GM06990 (cell line): Measurements from ENCODE around the gene KRT3.

Experiments used
- DNase-seq: peaks from one replicate; pipeline ENCODE4 v3.0.0-alpha.2; 2011; ENCODE audit not compliant: insufficient read length; ENCODE audit errors: extremely low read depth
- H3K27me3 ChIP-seq: replicated peaks from 2 replicates; pipeline ENCODE4 v1.6.0; 2011; ENCODE audit warnings: low read length; ENCODE audit not compliant: control insufficient read depth, insufficient read depth
- H3K36me3 ChIP-seq: 2 replicates; pipeline ENCODE4 v1.5.1; 2011; ENCODE audit warnings: low read length; ENCODE audit not compliant: control insufficient read depth, insufficient read depth
- H3K4me3 ChIP-seq: replicated peaks from 2 replicates; pipeline ENCODE4 v1.5.1; 2011; ENCODE audit warnings: low read depth, mild to moderate bottlenecking, control low read depth, low read length
- TF ChIP-seq, protein P1 (sequence below): IDR thresholded peaks from 2 replicates; pipeline ENCODE4 v1.5.1; 2011; ENCODE audit warnings: low read length, control low read depth, mild to moderate bottlenecking, inconsistent platforms; ENCODE audit not compliant: insufficient read depth, poor library complexity, severe bottlenecking

KRT3 gene

DNA sequence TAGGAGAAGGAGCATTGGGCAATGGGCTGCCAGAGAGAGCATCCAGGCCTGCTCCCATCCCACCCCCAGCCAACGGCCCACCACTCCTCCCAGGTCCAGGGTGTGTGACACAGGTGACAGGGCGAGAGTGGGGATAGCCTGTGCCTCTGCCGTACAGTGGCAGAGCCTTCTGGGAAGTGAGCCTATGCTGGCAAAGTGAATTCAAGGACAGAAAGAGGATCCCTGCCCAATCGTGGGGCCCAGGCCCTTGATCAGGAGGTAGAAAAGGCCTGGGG is 38.7 kb upstream of the KRT3 start:
- no peaks in the 10 kb centered on the region; the same call in none of the 2 replicates for H3K27me3 ChIP-seq
- no peak overlapping the region for H3K4me3 ChIP-seq
- no peak for DNase-seq
- H3K36me3 ChIP-seq: no peaks in the 10 kb centered on the region
- TF ChIP-seq, protein P1, sequence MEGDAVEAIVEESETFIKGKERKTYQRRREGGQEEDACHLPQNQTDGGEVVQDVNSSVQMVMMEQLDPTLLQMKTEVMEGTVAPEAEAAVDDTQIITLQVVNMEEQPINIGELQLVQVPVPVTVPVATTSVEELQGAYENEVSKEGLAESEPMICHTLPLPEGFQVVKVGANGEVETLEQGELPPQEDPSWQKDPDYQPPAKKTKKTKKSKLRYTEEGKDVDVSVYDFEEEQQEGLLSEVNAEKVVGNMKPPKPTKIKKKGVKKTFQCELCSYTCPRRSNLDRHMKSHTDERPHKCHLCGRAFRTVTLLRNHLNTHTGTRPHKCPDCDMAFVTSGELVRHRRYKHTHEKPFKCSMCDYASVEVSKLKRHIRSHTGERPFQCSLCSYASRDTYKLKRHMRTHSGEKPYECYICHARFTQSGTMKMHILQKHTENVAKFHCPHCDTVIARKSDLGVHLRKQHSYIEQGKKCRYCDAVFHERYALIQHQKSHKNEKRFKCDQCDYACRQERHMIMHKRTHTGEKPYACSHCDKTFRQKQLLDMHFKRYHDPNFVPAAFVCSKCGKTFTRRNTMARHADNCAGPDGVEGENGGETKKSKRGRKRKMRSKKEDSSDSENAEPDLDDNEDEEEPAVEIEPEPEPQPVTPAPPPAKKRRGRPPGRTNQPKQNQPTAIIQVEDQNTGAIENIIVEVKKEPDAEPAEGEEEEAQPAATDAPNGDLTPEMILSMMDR: no peak

DNA sequence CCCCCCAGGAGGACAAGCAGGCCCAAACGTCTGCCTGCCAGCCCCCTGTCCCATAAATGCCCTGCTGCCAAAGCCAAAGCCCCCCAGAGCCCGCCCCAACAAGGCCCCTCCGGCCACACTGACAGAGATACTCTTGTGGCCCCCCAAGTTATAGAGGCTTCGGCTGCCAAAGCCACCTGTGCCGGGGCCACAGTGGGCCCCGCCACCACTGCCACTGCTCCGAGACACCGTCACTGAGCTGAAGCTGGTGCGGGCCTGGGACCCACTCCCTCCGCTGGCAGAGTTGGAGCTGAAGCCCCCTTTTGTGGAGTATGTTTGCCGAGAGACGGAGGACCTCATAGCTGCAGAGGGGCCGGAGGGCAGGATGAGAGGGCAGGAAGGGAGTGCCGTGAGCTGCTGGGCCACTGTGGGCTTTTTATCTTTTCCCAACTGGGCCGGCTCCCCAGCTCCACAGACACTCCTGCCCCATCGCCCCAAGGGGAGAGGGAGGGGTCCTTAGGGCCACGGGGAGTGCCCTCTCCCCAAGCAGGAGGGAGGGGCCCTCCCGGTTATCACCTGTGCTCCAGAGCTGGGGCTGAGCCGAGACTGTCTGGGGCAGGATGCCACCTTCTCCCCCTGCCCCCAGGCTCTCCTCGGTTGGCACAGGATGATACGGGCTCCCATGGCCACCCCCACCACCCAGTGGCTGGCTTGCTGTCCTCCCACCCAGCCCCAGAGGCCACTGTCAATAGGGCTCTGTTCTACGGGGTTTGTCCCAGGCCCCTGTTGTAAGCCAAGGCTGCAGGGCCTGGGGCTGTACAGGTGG is 38.2 kb upstream of the KRT3 start, which contains the start of gene KRT79:
TSS of gene KRT79 (minus strand) at position 390 of the 805 bp plus-strand sequence. CDS start at position 339, 51 bp downstream.
- Histone ChIP-seq H3K4me3 (no peak within 1 kb of the TSS), H3K36me3 (no peaks in the 10 kb centered on the region), H3K27me3 (no peaks in the 10 kb centered on the region; the same call in none of the 2 replicates)
- TF ChIP-seq, protein P1: no peak
- DNase-seq: no peak

DNA sequence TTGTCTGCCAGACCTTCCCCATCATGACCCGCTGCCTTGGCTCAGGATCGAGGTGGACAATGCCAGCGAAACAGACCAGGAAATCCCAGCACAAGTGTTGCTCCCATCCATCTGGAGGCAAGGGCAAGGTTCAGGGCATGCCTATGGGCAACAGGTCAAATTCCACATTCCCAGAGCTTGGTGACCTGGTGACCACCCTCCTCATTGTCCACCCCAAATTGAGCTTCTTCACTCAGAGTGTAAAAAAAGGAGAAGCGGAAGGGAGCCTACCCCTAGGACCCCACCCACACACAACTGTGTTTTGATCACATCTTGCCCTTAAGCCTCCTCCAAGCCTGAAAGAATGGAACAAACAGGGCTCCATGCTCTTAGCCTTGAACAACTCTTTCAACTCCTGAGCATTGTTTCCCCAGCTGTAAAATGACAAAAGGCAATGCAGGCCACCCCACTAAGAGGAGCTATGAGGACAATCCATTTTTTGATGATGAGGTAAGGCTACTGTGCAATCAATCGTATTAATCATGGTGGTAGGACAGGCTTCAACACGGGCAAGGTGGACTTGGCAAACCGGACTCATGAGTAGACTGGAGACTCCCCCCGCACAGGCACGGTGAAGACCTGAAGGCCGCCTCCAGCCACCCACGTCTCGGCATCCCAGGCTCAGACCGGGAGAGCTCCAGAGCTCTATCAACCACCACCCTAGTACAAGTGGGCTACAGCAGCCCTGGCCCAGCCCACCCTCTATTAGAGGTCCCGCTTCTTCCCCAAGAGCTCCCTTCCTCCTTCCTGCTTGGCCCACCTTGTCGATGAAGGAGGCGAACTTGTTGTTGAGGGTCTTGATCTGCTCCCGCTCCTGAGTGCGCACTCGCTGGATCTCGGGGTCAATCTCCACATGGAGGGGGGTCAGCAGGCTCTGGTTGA is 37.3 kb upstream of the KRT3 start:
- TF ChIP-seq, protein P1: no peak
- H3K4me3 ChIP-seq: no peak overlapping the region
- H3K27me3 ChIP-seq: no peaks in the 10 kb centered on the region; the same call in none of the 2 replicates
- no peaks in the 10 kb centered on the region for H3K36me3 ChIP-seq
- no peak for DNase-seq

DNA sequence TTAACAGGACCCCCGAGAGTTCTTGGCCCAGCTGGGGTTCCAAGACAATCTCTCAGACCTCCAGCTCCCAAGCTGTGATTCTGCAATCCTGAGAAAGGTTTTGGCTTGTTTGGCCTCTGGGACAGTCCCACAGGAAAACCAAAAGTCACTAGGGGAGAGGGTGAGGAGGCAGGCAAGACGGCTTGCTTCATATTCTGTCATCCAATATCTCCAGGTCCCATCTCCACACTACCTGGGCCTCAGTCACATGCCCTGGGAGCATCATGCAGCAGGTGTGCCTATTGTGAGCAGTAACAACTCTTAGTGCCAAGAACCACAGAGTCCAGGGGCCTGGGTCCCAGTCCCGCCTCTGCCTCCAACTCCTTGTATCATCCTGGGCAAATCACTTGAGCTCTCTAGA is 36.5 kb upstream of the KRT3 start:
- TF ChIP-seq, protein P1: no peak
- DNase-seq: no peak
- no peaks in the 10 kb centered on the region for H3K36me3 ChIP-seq
- H3K4me3 ChIP-seq: no peak overlapping the region
- no peaks in the 10 kb centered on the region; the same call in none of the 2 replicates for H3K27me3 ChIP-seq

DNA sequence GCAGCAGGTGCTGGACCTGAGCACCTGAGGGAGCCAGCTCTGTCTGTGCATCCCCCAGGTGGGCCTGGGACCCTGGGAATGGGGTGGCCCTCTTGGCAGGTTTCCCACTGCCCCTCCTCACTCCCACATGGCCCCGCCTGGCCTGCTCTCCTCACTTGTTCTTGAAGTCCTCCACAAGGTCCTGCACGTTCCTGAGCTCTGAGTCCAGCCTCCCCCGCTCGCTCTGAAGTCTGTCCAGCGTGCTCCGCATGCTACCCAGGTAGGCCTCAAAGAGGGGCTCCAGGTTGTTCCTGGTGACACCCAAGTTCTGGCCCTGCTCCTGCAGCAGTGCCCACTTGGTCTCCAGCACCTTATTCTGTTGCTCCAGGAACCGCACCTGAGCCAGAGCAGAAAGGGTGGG is 35.3 kb upstream of the KRT3 start:
- H3K36me3 ChIP-seq: no peaks in the 10 kb centered on the region
- TF ChIP-seq, protein P1: no peak
- no peak overlapping the region for H3K4me3 ChIP-seq
- no peaks in the 10 kb centered on the region; the same call in none of the 2 replicates for H3K27me3 ChIP-seq
- DNase-seq: no peak
